ENCODE results near the gene MALAT1. TPM values are rescaled to one million over a fixed set of nuclear protein-coding genes. Genes with fewer than 3 reads are reported as not detected.

Gene MALAT1
- total and polyA plus RNA-seq, 2 of the 13 experiments (the other 11 are each of a cell fraction or from before 2014, with no cell fraction given): 143 to 1,237 TPM

DNA sequence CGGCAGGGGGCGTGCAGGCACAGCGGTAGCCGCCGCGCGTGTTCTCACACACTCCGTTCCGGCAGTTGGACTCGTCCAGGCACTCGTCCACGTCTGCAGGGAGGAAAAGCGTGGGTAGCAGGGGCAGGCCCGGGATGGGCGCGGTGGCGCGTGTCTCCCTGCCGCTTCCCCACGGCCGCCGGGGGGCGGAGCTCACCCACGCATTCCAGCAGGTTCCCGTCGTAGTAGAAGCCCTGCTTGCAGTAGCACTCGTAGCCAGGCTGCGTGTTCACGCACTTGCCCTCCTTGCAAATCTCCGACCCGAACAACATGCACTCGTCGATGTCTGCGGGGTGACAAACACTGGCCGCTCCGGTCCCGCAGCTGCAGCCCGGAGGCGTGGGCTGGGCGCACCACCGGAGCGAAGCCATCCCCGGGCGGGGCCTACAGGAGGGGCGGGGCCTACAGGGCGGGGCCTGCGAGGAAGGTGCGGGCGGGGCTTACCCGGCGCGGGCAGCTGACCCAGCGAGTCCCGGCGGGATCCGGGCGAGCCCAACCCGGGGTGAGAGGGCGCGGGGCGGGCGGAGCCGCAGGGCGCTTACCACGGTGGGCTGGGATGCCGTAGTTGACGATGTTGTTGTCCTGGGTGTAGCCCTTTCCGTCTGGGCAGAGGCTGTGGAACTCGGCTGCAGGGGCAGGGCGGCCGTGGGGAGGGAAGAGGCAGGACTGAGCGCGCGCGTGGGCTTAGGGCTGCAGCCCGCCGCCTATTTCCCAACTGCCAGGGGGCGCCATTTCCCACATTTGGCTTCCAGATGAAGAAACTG, 41.6 kb downstream of the MALAT1 start (continued):
- TF ChIP-seq, protein P1, sequence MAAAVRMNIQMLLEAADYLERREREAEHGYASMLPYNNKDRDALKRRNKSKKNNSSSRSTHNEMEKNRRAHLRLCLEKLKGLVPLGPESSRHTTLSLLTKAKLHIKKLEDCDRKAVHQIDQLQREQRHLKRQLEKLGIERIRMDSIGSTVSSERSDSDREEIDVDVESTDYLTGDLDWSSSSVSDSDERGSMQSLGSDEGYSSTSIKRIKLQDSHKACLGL (CRISPR knock-in tag; IDR thresholded peaks at IDR 0.05): peak; percentile 49; the same call in 1 of the 2 replicates
- TF ChIP-seq, protein P2, sequence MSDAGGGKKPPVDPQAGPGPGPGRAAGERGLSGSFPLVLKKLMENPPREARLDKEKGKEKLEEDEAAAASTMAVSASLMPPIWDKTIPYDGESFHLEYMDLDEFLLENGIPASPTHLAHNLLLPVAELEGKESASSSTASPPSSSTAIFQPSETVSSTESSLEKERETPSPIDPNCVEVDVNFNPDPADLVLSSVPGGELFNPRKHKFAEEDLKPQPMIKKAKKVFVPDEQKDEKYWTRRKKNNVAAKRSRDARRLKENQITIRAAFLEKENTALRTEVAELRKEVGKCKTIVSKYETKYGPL (CRISPR knock-in tag; IDR thresholded peaks at IDR 0.05): no peak
- TF ChIP-seq, protein P3, sequence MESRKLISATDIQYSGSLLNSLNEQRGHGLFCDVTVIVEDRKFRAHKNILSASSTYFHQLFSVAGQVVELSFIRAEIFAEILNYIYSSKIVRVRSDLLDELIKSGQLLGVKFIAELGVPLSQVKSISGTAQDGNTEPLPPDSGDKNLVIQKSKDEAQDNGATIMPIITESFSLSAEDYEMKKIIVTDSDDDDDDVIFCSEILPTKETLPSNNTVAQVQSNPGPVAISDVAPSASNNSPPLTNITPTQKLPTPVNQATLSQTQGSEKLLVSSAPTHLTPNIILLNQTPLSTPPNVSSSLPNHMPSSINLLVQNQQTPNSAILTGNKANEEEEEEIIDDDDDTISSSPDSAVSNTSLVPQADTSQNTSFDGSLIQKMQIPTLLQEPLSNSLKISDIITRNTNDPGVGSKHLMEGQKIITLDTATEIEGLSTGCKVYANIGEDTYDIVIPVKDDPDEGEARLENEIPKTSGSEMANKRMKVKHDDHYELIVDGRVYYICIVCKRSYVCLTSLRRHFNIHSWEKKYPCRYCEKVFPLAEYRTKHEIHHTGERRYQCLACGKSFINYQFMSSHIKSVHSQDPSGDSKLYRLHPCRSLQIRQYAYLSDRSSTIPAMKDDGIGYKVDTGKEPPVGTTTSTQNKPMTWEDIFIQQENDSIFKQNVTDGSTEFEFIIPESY (CRISPR knock-in tag; IDR thresholded peaks at IDR 0.05): peak; percentile 99
- TF ChIP-seq ZNF605 (CRISPR knock-in tag; IDR thresholded peaks at IDR 0.05) (peak; percentile 24; the same call in 1 of the 2 replicates), MYNN (CRISPR knock-in tag; IDR thresholded peaks at IDR 0.05; ENCODE audit: low read depth) (no peak), SALL2 (CRISPR knock-in tag; IDR thresholded peaks at IDR 0.05) (no peak), ZNF12 (CRISPR knock-in tag; IDR thresholded peaks at IDR 0.05) (no peak)

Measured in HepG2 (cell line).